NCI-H460 (cell line): ENCODE data around the gene DHRS4. TPM values are rescaled to one million over a fixed set of nuclear protein-coding genes. Genes with fewer than 3 reads are reported as not detected.

ENCODE experiments used
- total RNA-seq: library from RNA; depleted of rRNA; stranded (reverse); fragments of >200 nt; shearing (Covaris generic); gene quantifications from 2 replicates; pipeline ENCODE4 v1.2.3, GENCODE V29; 2014; rRNA removed

Gene DHRS4
- total RNA-seq, 1 experiment from 2014 or later: 39.0 TPM

Other genes starting within 250 kb of the DHRS4 start
- gene DHRS4L2, start 35.2 kb downstream of the DHRS4 start, total RNA-seq: 19.4 and 21.7 TPM in 2 replicates
- gene CARMIL3, start 98.2 kb downstream of the DHRS4 start, total RNA-seq: 1.1 and 1.7 TPM in 2 replicates
- gene CPNE6, start 117.8 kb downstream of the DHRS4 start, total RNA-seq: not detected in 2 replicates
- 35.8 and 40.8 TPM in 2 replicates for gene PCK2, start 140.5 kb downstream of the DHRS4 start, total RNA-seq
- gene DCAF11, start 161.0 kb downstream of the DHRS4 start, total RNA-seq: 49.6 and 54.1 TPM in 2 replicates
- 1.4 and 1.6 TPM in 2 replicates for gene NRL, start 161.2 kb downstream of the DHRS4 start, total RNA-seq
- gene FITM1, start 176.9 kb downstream of the DHRS4 start, total RNA-seq: 0.45 and 0.84 TPM in 2 replicates
- gene PSME1, start 182.4 kb downstream of the DHRS4 start, total RNA-seq: 160 and 177 TPM in 2 replicates
- gene EMC9, start 187.8 kb downstream of the DHRS4 start, total RNA-seq: 29.6 and 33.5 TPM in 2 replicates
- 204 and 205 TPM in 2 replicates for gene PSME2, start 192.8 kb downstream of the DHRS4 start, total RNA-seq
- 32.0 and 35.1 TPM in 2 replicates for gene RNF31, start 193.7 kb downstream of the DHRS4 start, total RNA-seq
- 14.9 and 16.8 TPM in 2 replicates for gene IRF9, start 207.5 kb downstream of the DHRS4 start, total RNA-seq
- 1.4 and 4.6 TPM in 2 replicates for gene REC8, start 218.3 kb downstream of the DHRS4 start, total RNA-seq
- gene IPO4, start 235.0 kb downstream of the DHRS4 start, total RNA-seq: 38.9 and 48.8 TPM in 2 replicates
- gene TM9SF1, start 241.7 kb downstream of the DHRS4 start, total RNA-seq: 61.4 and 63.5 TPM in 2 replicates